ENCODE measurements around the gene MOSMO.

MOSMO gene

DNA sequence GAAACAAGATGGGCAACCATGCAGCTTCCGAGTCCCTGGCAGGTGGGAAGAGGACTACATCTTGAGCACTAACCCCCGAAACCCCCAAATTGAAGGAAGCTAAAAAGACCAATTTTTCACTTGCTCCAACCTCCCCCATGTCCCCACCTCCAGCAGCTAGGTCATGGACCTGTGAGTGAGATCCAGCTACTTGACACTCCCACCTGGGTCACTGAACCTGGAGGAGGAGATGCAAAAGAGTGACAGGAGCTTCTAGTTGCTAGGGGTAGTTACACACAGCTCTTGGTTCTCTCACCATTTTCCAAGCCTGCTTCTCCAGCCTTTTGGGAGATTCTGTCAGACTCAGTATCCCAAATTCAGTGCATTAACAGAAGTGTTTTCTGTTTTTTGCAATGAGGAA, 18.2 kb upstream of the MOSMO start:
- TF ChIP-seq, protein P1, sequence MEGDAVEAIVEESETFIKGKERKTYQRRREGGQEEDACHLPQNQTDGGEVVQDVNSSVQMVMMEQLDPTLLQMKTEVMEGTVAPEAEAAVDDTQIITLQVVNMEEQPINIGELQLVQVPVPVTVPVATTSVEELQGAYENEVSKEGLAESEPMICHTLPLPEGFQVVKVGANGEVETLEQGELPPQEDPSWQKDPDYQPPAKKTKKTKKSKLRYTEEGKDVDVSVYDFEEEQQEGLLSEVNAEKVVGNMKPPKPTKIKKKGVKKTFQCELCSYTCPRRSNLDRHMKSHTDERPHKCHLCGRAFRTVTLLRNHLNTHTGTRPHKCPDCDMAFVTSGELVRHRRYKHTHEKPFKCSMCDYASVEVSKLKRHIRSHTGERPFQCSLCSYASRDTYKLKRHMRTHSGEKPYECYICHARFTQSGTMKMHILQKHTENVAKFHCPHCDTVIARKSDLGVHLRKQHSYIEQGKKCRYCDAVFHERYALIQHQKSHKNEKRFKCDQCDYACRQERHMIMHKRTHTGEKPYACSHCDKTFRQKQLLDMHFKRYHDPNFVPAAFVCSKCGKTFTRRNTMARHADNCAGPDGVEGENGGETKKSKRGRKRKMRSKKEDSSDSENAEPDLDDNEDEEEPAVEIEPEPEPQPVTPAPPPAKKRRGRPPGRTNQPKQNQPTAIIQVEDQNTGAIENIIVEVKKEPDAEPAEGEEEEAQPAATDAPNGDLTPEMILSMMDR (conservative IDR thresholded peaks at IDR 0.05; ENCODE audit: low read depth, low read length), result no peak
- no peak for DNase-seq (ENCODE audit: low read depth)
- no peak overlapping the region for H3K4me3 ChIP-seq (ENCODE audit: low read depth, low read length)

DNA sequence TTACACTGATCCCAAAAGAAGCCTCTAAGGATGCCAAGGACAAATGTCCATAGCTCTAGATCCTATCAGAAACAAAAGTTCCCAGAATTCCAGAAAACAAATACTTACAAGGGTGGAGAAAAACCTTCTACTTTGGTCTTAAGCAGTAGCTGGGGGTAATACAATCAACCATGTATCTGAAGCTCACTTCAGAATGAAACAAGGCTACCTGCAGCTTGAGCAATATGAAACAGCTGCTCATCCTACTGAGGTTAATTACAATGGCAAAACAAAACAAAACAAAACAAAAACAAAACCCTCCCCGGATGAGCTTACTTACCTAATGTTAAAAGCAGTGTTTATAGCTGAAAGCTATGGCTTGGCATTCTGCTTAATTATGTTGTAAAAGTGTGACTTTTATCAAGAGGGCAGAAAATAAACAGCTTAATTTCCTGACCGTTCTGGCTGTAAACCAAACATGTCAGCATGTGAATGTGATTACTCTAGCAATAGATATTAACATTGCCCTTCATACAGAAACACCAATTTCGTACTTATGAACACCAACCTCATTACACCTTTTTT, 17.4 kb upstream of the MOSMO start:
- H3K4me3 ChIP-seq (ENCODE audit: low read depth, low read length), result no peak overlapping the region

DNA sequence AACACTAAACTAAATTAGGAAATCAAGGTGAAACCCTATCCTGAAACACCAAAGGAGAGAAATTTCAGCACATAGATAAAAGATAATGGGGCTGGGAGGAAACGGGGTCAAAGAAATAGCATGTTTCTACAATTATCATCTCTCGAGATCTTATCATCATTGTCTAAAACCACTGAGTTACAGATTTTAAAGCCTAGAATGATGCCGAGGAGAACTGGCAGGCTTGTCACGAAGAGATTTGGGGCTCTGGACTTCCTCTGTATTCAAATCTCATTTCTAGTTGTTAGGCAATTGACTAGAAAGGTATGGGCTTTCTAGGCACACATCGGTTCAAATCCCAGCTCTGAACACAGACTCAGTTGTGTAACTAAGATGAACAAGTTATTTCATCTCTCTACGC, 16.3 kb upstream of the MOSMO start:
- no peak for DNase-seq (ENCODE audit: low read depth)
- TF ChIP-seq, protein P1 (conservative IDR thresholded peaks at IDR 0.05; ENCODE audit: low read depth, low read length), result no peak

More for the DNA sequence above, 17.4 kb upstream of the MOSMO start:
- TF ChIP-seq, protein P1 (conservative IDR thresholded peaks at IDR 0.05; ENCODE audit: low read depth, low read length), result no peak
- DNase-seq (ENCODE audit: low read depth), result no peak

DNA sequence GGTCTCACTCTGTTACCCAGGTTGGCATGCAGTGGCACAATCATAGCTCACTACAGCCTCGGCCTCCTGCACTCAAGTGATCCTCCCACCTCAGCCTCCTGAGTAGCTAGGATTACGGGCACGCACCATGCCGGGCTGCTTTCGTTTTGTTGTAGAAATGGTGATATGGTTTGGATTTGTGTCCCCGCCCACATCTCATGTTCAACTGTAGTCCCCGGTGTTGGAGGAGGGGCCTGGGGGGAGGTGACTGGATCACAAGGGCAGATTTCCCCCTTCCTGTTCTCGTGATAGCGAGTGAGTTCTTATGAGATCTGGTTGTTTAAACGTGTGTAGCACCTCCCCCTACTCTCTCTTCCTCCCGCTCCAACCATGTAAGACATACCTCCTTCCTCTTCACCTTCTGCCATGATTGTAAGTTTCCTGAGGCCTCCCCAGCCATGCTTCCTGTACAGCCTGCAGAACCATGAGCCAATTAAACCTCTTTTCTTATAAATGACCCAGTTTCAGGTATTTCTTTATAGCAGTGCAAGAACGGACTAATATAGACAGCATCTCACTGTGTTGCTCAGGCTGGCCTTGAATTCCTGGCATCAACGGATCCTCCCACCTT, 12.9 kb upstream of the MOSMO start:
- TF ChIP-seq, protein P1 (conservative IDR thresholded peaks at IDR 0.05; ENCODE audit: low read depth, low read length), result no peak
- no peak for DNase-seq (ENCODE audit: low read depth)
- H3K4me3 ChIP-seq (ENCODE audit: low read depth, low read length), result no peak overlapping the region

More for the DNA sequence above, 16.3 kb upstream of the MOSMO start:
- H3K4me3 ChIP-seq (ENCODE audit: low read depth, low read length), result no peak overlapping the region

DNA sequence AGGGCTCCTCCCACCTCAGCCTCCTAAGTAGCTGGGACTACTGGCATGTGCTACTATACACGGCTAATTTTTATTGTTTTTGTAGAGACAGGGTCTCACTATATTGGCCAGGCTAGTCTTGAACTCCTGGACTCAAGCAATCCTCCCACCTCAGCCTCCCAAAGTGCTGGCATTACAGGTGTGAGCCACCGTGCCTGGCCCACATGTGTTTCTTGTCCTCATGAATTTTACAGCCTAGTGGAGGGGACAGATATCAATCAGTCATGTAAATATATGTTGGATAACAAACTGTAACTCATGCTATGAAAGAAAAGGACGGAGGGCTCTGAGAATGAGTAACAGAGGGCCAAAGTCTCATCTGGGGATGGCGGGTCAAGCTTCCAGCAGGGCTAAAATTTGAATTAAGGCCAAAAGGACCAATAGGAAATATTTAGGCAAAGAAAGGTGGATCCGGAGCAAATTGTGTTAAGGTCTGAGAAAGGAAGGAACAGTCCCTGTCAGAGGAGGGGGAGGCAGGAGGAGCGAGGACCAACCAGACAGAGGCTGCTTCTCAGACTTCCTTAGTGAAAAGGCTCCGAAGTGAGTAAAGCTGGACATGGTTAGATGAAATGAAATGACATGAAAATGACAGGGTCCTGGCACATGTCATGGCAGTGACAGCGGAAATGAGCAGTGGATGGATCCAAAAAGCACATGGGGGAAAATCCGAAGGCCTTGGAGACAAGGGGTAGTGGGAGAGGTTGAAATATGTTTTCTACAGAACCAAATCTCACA, 10.8 kb upstream of the MOSMO start:
- no peak overlapping the region for H3K4me3 ChIP-seq (ENCODE audit: low read depth, low read length)
- TF ChIP-seq, protein P1 (conservative IDR thresholded peaks at IDR 0.05; ENCODE audit: low read depth, low read length), result no peak
- no peak for DNase-seq (ENCODE audit: low read depth)

DNA sequence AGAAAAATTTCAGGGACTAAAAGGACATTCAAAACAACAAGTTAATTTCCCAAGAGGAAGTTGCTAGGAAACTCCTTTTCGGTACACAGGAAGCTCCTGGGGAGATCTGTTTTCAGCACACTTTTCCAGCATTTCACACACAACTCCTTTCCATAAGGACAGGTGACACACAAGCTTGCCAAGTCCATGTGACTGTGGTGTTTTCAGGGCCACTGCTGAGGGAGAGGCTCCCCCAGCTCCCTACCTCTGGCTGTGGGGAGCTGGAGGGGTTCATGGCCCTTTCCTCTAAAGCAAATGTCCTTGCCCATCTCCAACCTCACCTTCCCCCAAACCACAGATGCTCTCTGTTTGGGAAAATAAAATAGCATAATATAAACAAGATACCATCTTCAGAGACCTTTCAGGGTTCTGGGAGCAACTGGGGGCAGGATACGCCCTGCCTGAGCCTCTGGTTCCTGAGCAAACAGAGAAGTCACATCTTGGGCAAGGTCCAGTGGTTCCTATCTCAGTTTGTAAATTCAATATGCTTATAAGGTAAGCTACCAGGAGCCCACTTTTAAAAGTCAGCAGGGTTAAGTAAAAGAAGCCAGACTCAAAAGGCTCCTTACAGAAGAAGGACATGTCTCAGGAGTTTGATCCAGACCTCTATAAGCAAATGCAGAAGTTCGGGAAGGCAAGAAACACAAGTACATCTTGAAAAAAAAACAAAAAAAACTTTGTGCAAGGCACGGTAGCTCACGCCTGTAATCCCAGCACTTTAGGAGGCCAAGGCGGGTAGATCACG, 10.0 kb upstream of the MOSMO start:
- peak; percentile 40 for DNase-seq (ENCODE audit: low read depth)
- TF ChIP-seq, protein P1 (conservative IDR thresholded peaks at IDR 0.05; ENCODE audit: low read depth, low read length), result no peak

More for the DNA sequence above, 10.0 kb upstream of the MOSMO start:
- H3K4me3 ChIP-seq (ENCODE audit: low read depth, low read length), result no peak overlapping the region
